AG09309 (cell line): Measurements from ENCODE around the gene MBOAT1.
"Not testable (repeated sequence)": the region's sequence is repeated elsewhere in the genome, so short reads cannot be mapped to it uniquely, and the experiment has no call there.

Experiments used
- DNase-seq: peaks from one replicate; pipeline ENCODE4 v3.0.0-alpha.2; 2010; ENCODE audit warnings: low read depth
- H3K4me3 ChIP-seq: 2 replicates; pipeline ENCODE4 v1.5.1; 2011; ENCODE audit warnings: mild to moderate bottlenecking, low read depth, low read length, moderate library complexity; ENCODE audit not compliant: control insufficient read depth
- CTCF ChIP-seq: IDR thresholded peaks from 2 replicates; pipeline ENCODE4 v1.5.1; 2011; ENCODE audit warnings: mild to moderate bottlenecking, low read depth, low read length, inconsistent platforms; ENCODE audit not compliant: insufficient read depth, control insufficient read depth; ENCODE audit errors: missing control alignments

Gene MBOAT1

GRCh38 chr6:20146291-20146690 is 66.0 kb downstream of the MBOAT1 start:
- H3K4me3 ChIP-seq = no peak overlapping the region
- TF ChIP-seq CTCF = no peak
- DNase-seq = no peak

DNA sequence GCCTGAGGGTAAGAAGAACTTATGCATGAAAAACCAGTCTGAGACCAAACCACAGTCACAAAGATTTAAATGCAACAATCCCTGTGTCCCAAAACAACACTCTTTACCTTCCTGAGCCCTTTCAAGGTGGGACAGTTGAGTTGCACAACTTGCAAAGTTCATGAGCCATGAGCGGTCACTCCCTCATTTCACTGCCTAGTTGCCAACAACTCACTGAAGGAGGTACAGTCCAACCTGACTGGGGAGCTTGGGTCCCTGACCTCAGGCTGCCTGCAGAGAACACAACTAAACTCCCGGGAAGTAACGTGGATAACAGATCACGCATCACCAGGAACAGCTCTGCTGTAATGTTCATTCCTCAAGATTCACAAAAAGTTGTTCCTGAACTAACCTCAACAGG is 69.4 kb downstream of the MBOAT1 start:
- TF ChIP-seq CTCF = no peak
- no peak overlapping the region for H3K4me3 ChIP-seq
- DNase-seq = no peak

- H3K4me3 ChIP-seq = no peak overlapping the region
- no peak for DNase-seq
- no peak for TF ChIP-seq CTCF
These were observed 70.3 kb downstream of the MBOAT1 start for GRCh38 chr6:20141931-20142330.

GRCh38 chr6:20139127-20139963 is 72.9 kb downstream of the MBOAT1 start:
- H3K4me3 ChIP-seq, DNase-seq: not testable (repeated sequence)

DNA sequence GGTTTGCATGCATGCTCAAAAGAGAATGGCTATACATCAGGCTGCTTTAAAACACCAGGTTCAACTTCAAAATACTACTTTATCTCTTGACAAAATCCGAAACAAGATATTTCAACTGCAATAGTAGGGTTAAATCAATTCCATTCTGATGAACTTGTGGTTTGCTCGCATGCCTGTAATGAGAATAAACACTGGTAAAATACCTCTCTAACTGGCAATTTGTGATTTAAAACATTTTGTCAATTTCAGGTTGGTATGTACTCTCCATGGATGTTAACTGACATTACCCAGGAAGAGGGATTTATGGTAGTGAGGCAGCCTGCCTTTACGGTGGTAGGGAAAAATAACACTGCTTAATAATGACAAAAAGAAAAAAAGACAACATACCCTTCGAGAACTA is 74.4 kb downstream of the MBOAT1 start:
- DNase-seq = no peak
- TF ChIP-seq CTCF = no peak
- no peak overlapping the region for H3K4me3 ChIP-seq

GRCh38 chr6:20137240-20137639 is 75.0 kb downstream of the MBOAT1 start:
- DNase-seq = no peak
- no peak overlapping the region for H3K4me3 ChIP-seq
- TF ChIP-seq CTCF = no peak

DNA sequence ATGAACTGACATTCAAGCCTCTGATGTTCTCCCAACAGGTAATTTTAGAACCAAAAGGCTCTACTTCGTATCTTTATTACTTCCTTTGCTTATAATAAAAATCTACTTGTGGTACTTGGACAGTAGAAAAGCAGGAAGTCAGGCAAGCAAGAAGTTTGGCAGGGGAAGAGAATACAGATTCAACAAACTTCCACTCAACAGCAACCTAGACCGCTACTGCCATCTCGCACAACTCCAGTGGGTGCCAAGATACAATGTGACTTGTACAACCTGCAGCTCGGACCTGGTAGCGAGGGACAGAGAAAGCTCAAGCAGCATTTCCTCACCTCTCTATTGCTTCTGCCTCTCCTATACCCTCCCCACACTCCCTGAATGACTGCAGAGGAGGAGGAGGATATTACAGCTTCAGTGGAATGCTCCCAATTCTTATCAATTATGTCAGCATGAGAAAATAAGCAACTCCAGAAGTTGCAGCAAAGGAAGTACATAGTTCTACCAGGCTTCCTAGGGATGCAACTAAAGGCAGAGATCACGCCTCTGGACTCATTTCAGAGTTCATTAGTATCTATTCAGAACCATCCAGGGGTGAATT is 76.5 kb downstream of the MBOAT1 start:
- no peak for DNase-seq
- H3K4me3 ChIP-seq = no peak overlapping the region
- no peak for TF ChIP-seq CTCF
